K562 (cell line): ENCODE data around the gene COL25A1. TPM values are rescaled to one million over a fixed set of nuclear protein-coding genes. Genes with fewer than 3 reads are reported as not detected.

Source experiments
- ATAC-seq: fragments of 200-7000 bp; cut with Tn5 transposase; 3 replicates; pipeline ENCODE4 v1.9.1; 2020; ENCODE audit warnings: moderate library complexity
- BruUV-seq: library from RNA; stranded (reverse); fragments of 400-500 nt; replicated peaks from 2 replicates; lab custom pipeline; 2021; lab: Mats Ljungman, UMichigan
- CTCF ChIA-PET: fragments of 300-600 bp; formaldehyde crosslinking; extraction: SDS; loops from one replicate; lab custom pipeline; 2021; ENCODE audit warnings: low intra/inter-chr PET ratio; lab: Yijun Ruan, JAX
- POLR2A ChIA-PET: fragments of 300-600, 350-650 bp; sonication (Branson Sonifier 250); formaldehyde crosslinking; extraction: SDS; loops from one replicate; lab custom pipeline; 2021; ENCODE audit warnings: antibody characterized with exemption, inconsistent platforms; lab: Yijun Ruan, JAX
- DNase-seq, 4 experiments: peaks; one replicate each; pipeline versions ENCODE4 v3.0.0 to v3.0.0-alpha.2; 2011 to 2018; ENCODE audit warnings: low spot score in 3 of 4, mixed read lengths in 3 of 4; ENCODE audit errors: extremely low read depth in 1 of 4
- FAIRE-seq: peaks from 2 replicates; lab custom pipeline; 2011; peaks lifted over from hg19 to GRCh38; lab: Jason Lieb, UNC
- H2AFZ ChIP-seq: 2 replicates; pipeline ENCODE4 v1.6.0; 2011; ENCODE audit warnings: low read depth, low read length, control low read depth, inconsistent platforms
- H3K27ac ChIP-seq: fragments of 200-600 bp; 3 replicates; pipeline ENCODE4 v1.8.0; 2011; ENCODE audit warnings: low read depth, mild to moderate bottlenecking, control low read depth, inconsistent platforms, low read length, moderate library complexity, mixed read lengths; ENCODE audit errors: extremely low read depth
- H3K27me3 ChIP-seq, 2 experiments: fragments of 300-600 bp in 1 of 2; 2 replicates in 1 of 2; 3 replicates in 1 of 2; pipeline versions ENCODE4 v1.6.0 to v1.8.0; 2011; ENCODE audit warnings: inconsistent platforms in 2 of 2, low read length in 2 of 2, mild to moderate bottlenecking in 1 of 2, mixed read lengths in 1 of 2, moderate library complexity in 1 of 2; ENCODE audit not compliant: control insufficient read depth in 2 of 2, insufficient read depth in 2 of 2
- H3K36me3 ChIP-seq: fragments of 300-600 bp; 3 replicates; pipeline ENCODE4 v1.8.0; 2011; ENCODE audit warnings: mild to moderate bottlenecking, low read length, inconsistent platforms; ENCODE audit not compliant: control insufficient read depth, insufficient read depth
- H3K4me1 ChIP-seq, 2 experiments: fragments of 200-600 bp in 1 of 2; replicated peaks in 1 of 2; 2 replicates in 1 of 2; 3 replicates in 1 of 2; pipeline versions ENCODE4 v1.5.1 to v1.8.0; 2011; ENCODE audit warnings: inconsistent platforms in 2 of 2, low read length in 2 of 2, mild to moderate bottlenecking in 1 of 2, mixed read lengths in 1 of 2, moderate library complexity in 1 of 2; ENCODE audit not compliant: control insufficient read depth in 2 of 2, insufficient read depth in 2 of 2
- H3K4me2 ChIP-seq: 2 replicates; pipeline ENCODE4 v1.6.1; 2011; ENCODE audit warnings: low read length, control low read depth, inconsistent platforms, mixed read lengths; ENCODE audit not compliant: insufficient read depth
- H3K4me3 ChIP-seq: fragments of 200-600 bp; sonication (generic), shearing (Covaris generic); 2 replicates; pipeline ENCODE4 v1.5.1; 2016; ENCODE audit warnings: control low read depth, inconsistent platforms
- H3K79me2 ChIP-seq: fragments of 200-600 bp; 3 replicates; pipeline ENCODE4 v1.8.0; 2011; ENCODE audit warnings: low read length, inconsistent platforms; ENCODE audit not compliant: control insufficient read depth, insufficient read depth
- H3K9ac ChIP-seq, 2 experiments: 2 replicates each; pipeline versions ENCODE4 v1.6.0 to v1.6.1; 2011; ENCODE audit warnings: low read depth in 2 of 2, low read length in 2 of 2, control low read depth in 1 of 2, inconsistent platforms in 1 of 2, mild to moderate bottlenecking in 1 of 2, mixed read lengths in 1 of 2; ENCODE audit not compliant: insufficient read depth in 1 of 2
- H3K9me1 ChIP-seq: one replicate; pipeline ENCODE4 v1.6.0; 2011; ENCODE audit warnings: inconsistent platforms, mild to moderate bottlenecking, low read length, moderate library complexity; ENCODE audit not compliant: control insufficient read depth, insufficient read depth
- H3K9me3 ChIP-seq: replicated peaks from 2 replicates; pipeline ENCODE4 v1.5.1; 2011; ENCODE audit warnings: low read depth, low read length, inconsistent platforms; ENCODE audit not compliant: control insufficient read depth, insufficient read depth
- H4K20me1 ChIP-seq: replicated peaks from 2 replicates; pipeline ENCODE4 v1.6.1; 2011; ENCODE audit warnings: low read length, inconsistent platforms, mixed read lengths; ENCODE audit not compliant: control insufficient read depth, insufficient read depth
- COPS2 ChIP-seq: fragments of 450-650 bp; conservative IDR thresholded peaks from 2 replicates; pipeline ENCODE4 v1.6.1; 2016; ENCODE audit warnings: mild to moderate bottlenecking, moderate library complexity
- GABPB2 ChIP-seq: fragments of 250-450 bp; sonication (Bioruptor Pico); conservative IDR thresholded peaks from 2 replicates; pipeline ENCODE4 v1.5.1; 2021; ENCODE audit warnings: mild to moderate bottlenecking
- NEUROD1 ChIP-seq: fragments of 150-350 bp; IDR thresholded peaks from 2 replicates; pipeline ENCODE4 v1.6.1; 2014; ENCODE audit warnings: borderline replicate concordance, low read length, low read depth; ENCODE audit not compliant: partially characterized antibody
- NFE2 ChIP-seq: IDR thresholded peaks from 2 replicates; pipeline ENCODE4 v1.6.1; 2014; ENCODE audit warnings: antibody characterized with exemption, low read depth
- PHF8 ChIP-seq: fragments of 200-600 bp; sonication (generic); IDR thresholded peaks from 2 replicates; pipeline ENCODE4 v1.6.1; 2012; ENCODE audit warnings: mixed run types, mild to moderate bottlenecking, inconsistent platforms, low read length, moderate library complexity, borderline replicate concordance
- ZFP1 ChIP-seq: fragments of 450-650 bp; formaldehyde crosslinking; IDR thresholded peaks from 2 replicates; pipeline ENCODE4 v1.4.0; 2020; ENCODE audit warnings: mild to moderate bottlenecking, mixed read lengths
- WGBS: fragments of 100-300 bp; shearing (Covaris generic); methylation state at CpG from one replicate; pipeline ENCODE4 v1.1.6; 2016; ENCODE audit warnings: low coverage, mixed read lengths; ENCODE audit not compliant: insufficient coverage; ENCODE audit errors: missing lambda C conversion rate; 5-methylcytosine and 5-hydroxymethylcytosine counted together
- in situ Hi-C: fragments of 300-500 bp; cut with MboI; formaldehyde crosslinking; loops from 4 replicates; pipeline ENCODE4 v1.15.0; 2018; ENCODE audit warnings: inconsistent platforms, mixed read lengths
- intact Hi-C: fragments of 100-400 bp; cut with micrococcal nuclease; formaldehyde crosslinking; loops from 2 replicates; pipeline ENCODE4 v1.14.2; 2022
- polyA plus RNA-seq, 8 experiments: library from polyadenylated mRNA; depleted of rRNA in 4 of 8; stranded (reverse) in 5 of 8; unstranded in 3 of 8; fragments of >200 nt; fragmentation: Nextera tagmentation in 2 of 8; fragmentation: Illumina TruSeq in 1 of 8; extraction: Ambion mirVana in 2 of 8; extraction: Trizol in 1 of 8; gene quantifications; 2 replicates each; pipeline versions ENCODE4 v1.2.1 to v1.2.3, GENCODE V29; 2011 to 2014; ENCODE audit warnings: inconsistent platforms in 1 of 8, missing spikeins in 1 of 8
- total RNA-seq, 7 experiments: library from RNA; depleted of rRNA in 6 of 7; stranded (reverse); fragments of >200 nt in 6 of 7; fragmentation: Illumina TruSeq in 2 of 7; extraction: Trizol in 2 of 7; gene quantifications; 2 replicates each; pipeline versions ENCODE4 v1.2.1 to v1.2.3, GENCODE V29; 2011 to 2021; ENCODE audit warnings: low replicate concordance in 1 of 7
- TF ChIP-seq, protein P1 (sequence below): fragments of 250-450 bp; sonication (Bioruptor Pico); IDR thresholded peaks from 2 replicates; pipeline ENCODE4 v1.5.0; 2021

Gene COL25A1
- total and polyA plus RNA-seq, 9 of the 15 experiments (the other 6 are each of a cell fraction or from before 2014, with no cell fraction given): 0.03 to 0.62 (median 0.27) TPM

DNA sequence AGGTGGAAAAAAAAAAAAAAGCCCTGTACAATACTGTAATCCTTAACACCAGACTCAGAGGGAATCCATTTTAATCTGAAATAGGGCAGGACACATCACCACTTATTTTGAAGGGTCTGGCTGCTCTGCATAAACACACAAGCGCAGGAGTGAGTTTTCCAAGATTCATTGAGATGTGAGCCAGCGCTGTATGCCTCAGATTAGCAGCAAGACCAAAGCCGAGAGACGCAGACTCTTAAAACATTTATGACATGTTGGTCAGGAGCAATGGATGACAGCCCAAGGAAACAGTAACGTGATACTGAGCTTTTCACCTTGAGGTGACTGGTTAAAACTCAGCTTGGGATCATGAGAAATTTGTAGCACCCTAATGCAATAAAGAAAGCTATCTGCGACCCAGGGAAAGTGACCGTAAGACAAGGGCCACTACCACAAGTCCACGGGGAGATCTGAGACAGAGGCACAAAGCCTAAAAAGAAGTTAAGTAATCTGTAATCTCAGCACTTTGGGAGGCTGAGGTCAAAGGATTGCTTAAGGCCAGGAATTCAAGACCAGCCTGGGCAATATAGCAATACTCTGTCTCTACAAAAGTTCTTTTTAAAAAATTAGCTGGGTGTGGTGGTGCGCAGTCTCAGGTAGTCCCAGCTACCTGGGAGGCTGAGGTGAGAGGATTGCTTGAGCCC lies 210.6 kb downstream of the COL25A1 start:
- H3K9ac ChIP-seq: no peak overlapping the region
- POLR2A ChIA-PET: interaction anchor here (0.9 kb wide), 1 partner anchor 12 kb away, joined by 5 read pairs; no protein-coding TSS in a partner anchor
- H3K4me3 ChIP-seq: no peak overlapping the region
- H4K20me1 ChIP-seq: no peaks in the 10 kb centered on the region
- FAIRE-seq (peak; percentile 6), ATAC-seq (peak; percentile 42), DNase-seq (peak in 1 of 4 experiments; percentile 5)
- in situ Hi-C loops: no loop called here
- CTCF ChIA-PET: interaction anchor here (0.6 kb wide), 1 partner anchor 981 kb away, joined by 3 read pairs; no protein-coding TSS in a partner anchor
- no TSS peak for BruUV-seq
- no peak overlapping the region for H3K27ac ChIP-seq
- no peaks in the 10 kb centered on the region for H3K4me1 ChIP-seq
- peak overlapping the region; percentile 64 for H2AFZ ChIP-seq
- intact Hi-C loops: no loop called here
- no peaks in the 10 kb centered on the region for H3K27me3 ChIP-seq
- H3K9me1 ChIP-seq: no peaks in the 10 kb centered on the region
- no peaks in the 10 kb centered on the region for H3K36me3 ChIP-seq
- no peak overlapping the region for H3K4me2 ChIP-seq
- H3K79me2 ChIP-seq: no peaks in the 10 kb centered on the region
- TF ChIP-seq NEUROD1: no peak
- TF ChIP-seq PHF8: no peak
- TF ChIP-seq, protein P1, sequence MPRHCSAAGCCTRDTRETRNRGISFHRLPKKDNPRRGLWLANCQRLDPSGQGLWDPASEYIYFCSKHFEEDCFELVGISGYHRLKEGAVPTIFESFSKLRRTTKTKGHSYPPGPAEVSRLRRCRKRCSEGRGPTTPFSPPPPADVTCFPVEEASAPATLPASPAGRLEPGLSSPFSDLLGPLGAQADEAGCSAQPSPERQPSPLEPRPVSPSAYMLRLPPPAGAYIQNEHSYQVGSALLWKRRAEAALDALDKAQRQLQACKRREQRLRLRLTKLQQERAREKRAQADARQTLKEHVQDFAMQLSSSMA (CRISPR knock-in tag): no peak
- no peak for TF ChIP-seq NFE2
- no peak for TF ChIP-seq COPS2
- no peak for TF ChIP-seq ZFP1 (CRISPR knock-in tag)
- TF ChIP-seq GABPB2 (CRISPR knock-in tag): no peak
- TF ChIP-seq, all 486 proteins: peak for 0
- no peaks in the 10 kb centered on the region for H3K9me3 ChIP-seq
- 42% methylated on average over 9 of the region's 9 CpGs for WGBS
